GM23248 (cell line): ENCODE results near the gene POU5F1. TPM values are rescaled to one million over a fixed set of nuclear protein-coding genes. Genes with fewer than 3 reads are reported as not detected.
"Not testable (repeated sequence)": the region's sequence is repeated elsewhere in the genome, so short reads cannot be mapped to it uniquely, and the experiment has no call there.

Experiments used
- DNase-seq: peaks from one replicate; pipeline ENCODE4 v3.0.0-alpha.2; 2015
- H2AFZ ChIP-seq: fragments of 200-600 bp; sonication (generic); 2 replicates; pipeline ENCODE4 v1.6.1; 2016; ENCODE audit warnings: antibody characterized with exemption
- H3F3A ChIP-seq: fragments of 200-600 bp; sonication (generic); 2 replicates; pipeline ENCODE4 v1.6.1; 2016; ENCODE audit warnings: mild to moderate bottlenecking, antibody characterized with exemption, mixed run types; ENCODE audit not compliant: insufficient read depth
- H3K27ac ChIP-seq: fragments of 200-600 bp; sonication (generic); 2 replicates; pipeline ENCODE4 v1.5.1; 2016; ENCODE audit warnings: mild to moderate bottlenecking
- H3K27me3 ChIP-seq: fragments of 200-600 bp; sonication (generic); replicated peaks from 2 replicates; pipeline ENCODE4 v1.6.1; 2016; ENCODE audit warnings: mild to moderate bottlenecking; ENCODE audit not compliant: insufficient read depth
- H3K36me3 ChIP-seq: fragments of 200-600 bp; sonication (generic); 2 replicates; pipeline ENCODE4 v1.6.1; 2016; ENCODE audit warnings: low read depth, mild to moderate bottlenecking
- H3K4me1 ChIP-seq: fragments of 200-600 bp; sonication (generic); 2 replicates; pipeline ENCODE4 v1.6.1; 2016; ENCODE audit warnings: mild to moderate bottlenecking; ENCODE audit not compliant: insufficient read depth
- H3K4me2 ChIP-seq: fragments of 200-600 bp; sonication (generic); one replicate; pipeline ENCODE4 v1.6.1; 2016; ENCODE audit warnings: mild to moderate bottlenecking; ENCODE audit not compliant: unreplicated experiment
- H3K4me3 ChIP-seq: fragments of 200-600 bp; sonication (generic); 2 replicates; pipeline ENCODE4 v1.5.1; 2016; ENCODE audit warnings: mild to moderate bottlenecking
- H3K79me2 ChIP-seq: fragments of 200-600 bp; sonication (generic); 2 replicates; pipeline ENCODE4 v1.6.1; 2016; ENCODE audit warnings: mild to moderate bottlenecking; ENCODE audit not compliant: insufficient read depth
- H3K9ac ChIP-seq: fragments of 200-600 bp; sonication (generic); 2 replicates; pipeline ENCODE4 v1.6.1; 2016; ENCODE audit warnings: mild to moderate bottlenecking
- H3K9me2 ChIP-seq: fragments of 200-600 bp; sonication (generic); 2 replicates; pipeline ENCODE4 v1.6.1; 2016; ENCODE audit warnings: mixed run types, mild to moderate bottlenecking, moderate library complexity; ENCODE audit not compliant: insufficient read depth
- H3K9me3 ChIP-seq: fragments of 200-600 bp; sonication (generic); one replicate; pipeline ENCODE4 v1.6.1; 2017; ENCODE audit warnings: low read depth
- H4K20me1 ChIP-seq: fragments of 200-600 bp; sonication (generic); 2 replicates; pipeline ENCODE4 v1.6.0; 2016; ENCODE audit not compliant: insufficient read depth
- EZH2 ChIP-seq: fragments of 200-600 bp; sonication (generic); IDR thresholded peaks from 2 replicates; pipeline ENCODE4 v1.6.1; 2018; ENCODE audit warnings: antibody characterized with exemption, mild to moderate bottlenecking; ENCODE audit not compliant: insufficient read depth, poor library complexity, severe bottlenecking
- EZH2phosphoT487 ChIP-seq: fragments of 200-600 bp; sonication (generic); IDR thresholded peaks from 2 replicates; pipeline ENCODE4 v1.6.1; 2018; ENCODE audit warnings: antibody characterized with exemption, moderate library complexity, mild to moderate bottlenecking, low read depth; ENCODE audit not compliant: insufficient read depth
- WGBS, 2 experiments: methylation state at CpG; one replicate each; pipeline ENCODE4 v1.1.6; 2015 to 2017; ENCODE audit warnings: low lambda C conversion rate in 2 of 2, low coverage in 1 of 2; ENCODE audit errors: missing lambda C conversion rate in 2 of 2; 5-methylcytosine and 5-hydroxymethylcytosine counted together
- in situ Hi-C: fragments of 300-500 bp; cut with MboI; formaldehyde crosslinking; loops from 2 replicates; pipeline ENCODE4 v1.15.0; 2020
- polyA plus RNA-seq: library from polyadenylated mRNA; unstranded; fragments of >200 nt; fragmentation: Nextera tagmentation; extraction: Ambion mirVana; gene quantifications from 2 replicates; pipeline ENCODE4 v1.2.1, GENCODE V29; 2016
- total RNA-seq: library from RNA; depleted of rRNA; stranded (reverse); fragments of >200 nt; shearing (Covaris generic); gene quantifications from 2 replicates; pipeline ENCODE4 v1.2.3, GENCODE V29; 2014

POU5F1 gene
- total and polyA plus RNA-seq, 2 experiments from 2014 or later = 0.22 to 0.88 TPM

- peaks cover 3% of the 10 kb centered on the region; the same call in 1 of the 2 replicates for H3K4me1 ChIP-seq
- H3K9ac ChIP-seq = peak overlapping the region; percentile 87
- peak overlapping the region; percentile 85 for H3K4me2 ChIP-seq
- H2AFZ ChIP-seq = peak overlapping the region; percentile 90
- H3F3A ChIP-seq = peaks cover 6% of the 10 kb centered on the region; the same call in 1 of the 2 replicates
- peak overlapping the region; percentile 82 for H3K4me3 ChIP-seq
- in situ Hi-C loops = no loop called here
- H3K9me3 ChIP-seq = no peaks in the 10 kb centered on the region
- peak; percentile 91 for DNase-seq
- 0 to 2% methylated on average over 44 of the region's 45 CpGs for WGBS, 2 experiments
- H3K79me2 ChIP-seq = no peaks in the 10 kb centered on the region
- no peaks in the 10 kb centered on the region for H3K27me3 ChIP-seq
- H3K27ac ChIP-seq = peak overlapping the region; percentile 78
- no peaks in the 10 kb centered on the region for H4K20me1 ChIP-seq
- H3K9me2 ChIP-seq = no peaks in the 10 kb centered on the region
- no peaks in the 10 kb centered on the region for H3K36me3 ChIP-seq
- TF ChIP-seq EZH2phosphoT487 (no peak), EZH2 (no peak)
These were observed 27.2 kb upstream of the POU5F1 start for GRCh38 chr6:31197559-31198305.

DNA sequence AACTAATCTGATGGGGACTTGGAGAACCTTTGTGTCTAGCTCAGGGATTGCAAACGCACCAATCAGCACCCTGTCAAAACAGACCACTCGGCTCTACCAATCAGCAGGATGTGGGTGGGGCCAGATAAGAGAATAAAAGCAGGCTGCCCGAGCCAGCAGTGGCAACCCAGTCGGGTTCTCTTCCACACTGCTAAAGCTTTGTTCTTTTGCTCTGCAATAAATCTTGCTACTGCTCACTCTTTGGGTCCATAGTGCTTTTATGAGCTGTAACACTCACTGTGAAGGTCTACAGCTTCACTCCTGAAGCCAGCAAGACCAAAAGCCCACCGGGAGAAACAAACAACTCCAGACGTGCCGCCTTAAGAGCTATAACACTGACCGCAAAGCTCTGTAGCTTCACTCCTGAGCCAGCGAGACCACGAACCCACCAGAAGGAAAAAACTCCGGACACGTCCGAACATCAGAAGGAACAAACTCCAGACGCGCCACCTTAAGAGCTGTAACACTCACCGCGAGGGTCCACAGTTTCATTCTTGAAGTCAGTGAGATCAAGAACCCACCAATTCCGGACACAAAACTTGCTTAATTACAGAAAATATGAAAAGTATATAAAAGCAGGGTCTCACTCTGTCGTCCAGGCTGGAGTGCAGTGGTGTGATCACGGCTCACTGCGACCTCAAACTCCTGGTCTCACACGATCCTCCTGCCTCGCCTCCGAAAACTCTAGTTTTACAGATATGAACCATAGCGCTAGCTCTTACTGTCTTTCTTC is 26.0 kb upstream of the POU5F1 start:
- H3K4me1 ChIP-seq, H3K27me3 ChIP-seq, H3K9ac ChIP-seq, H3K4me2 ChIP-seq, H4K20me1 ChIP-seq, DNase-seq, H3K9me3 ChIP-seq, in situ Hi-C loops, H3K79me2 ChIP-seq, H3K27ac ChIP-seq, H3K36me3 ChIP-seq, H3F3A ChIP-seq, H3K9me2 ChIP-seq: not testable (repeated sequence)
- peak overlapping the region; percentile 90; the same call in 1 of the 2 replicates for H2AFZ ChIP-seq
- H3K4me3 ChIP-seq = 0 out of 2 replicates have a peak overlapping the region, but pooled peaks have one; percentile 82
- WGBS, 2 experiments = 78 to 84% methylated on average over 25 of the region's 25 CpGs

DNA sequence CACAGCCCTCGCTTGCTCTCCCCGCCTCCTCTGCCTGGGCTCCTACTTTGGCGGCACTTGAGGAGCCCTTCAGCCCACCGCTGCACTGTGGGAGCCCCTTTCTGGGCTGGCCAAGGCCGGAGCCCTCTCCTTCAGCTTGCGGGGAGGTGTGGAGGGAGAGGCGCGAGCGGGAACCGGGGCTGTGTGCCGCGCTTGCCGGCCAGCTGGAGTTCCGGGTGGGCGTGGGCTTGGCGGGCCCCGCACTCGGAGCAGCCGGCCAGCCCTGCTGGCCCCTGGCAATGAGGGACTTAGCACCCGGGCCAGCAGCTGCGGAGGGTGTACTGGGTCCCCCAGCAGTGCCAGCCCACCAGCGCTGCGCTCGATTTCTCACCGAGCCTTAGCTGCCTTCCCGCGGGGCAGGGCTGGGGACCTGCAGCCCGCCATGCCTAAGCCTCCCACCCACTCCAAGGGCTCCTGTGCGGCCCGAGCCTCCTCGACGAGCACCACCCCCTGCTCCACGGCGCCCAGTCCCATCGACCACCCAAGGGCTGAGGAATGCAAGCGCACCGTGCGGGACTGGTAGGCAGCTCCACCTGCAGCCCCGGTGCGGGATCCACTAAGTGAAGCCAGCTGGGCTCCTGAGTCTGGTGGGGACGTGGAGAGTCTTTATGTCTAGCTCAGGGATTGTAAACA is 25.0 kb upstream of the POU5F1 start:
- H3K4me2 ChIP-seq, H3K36me3 ChIP-seq, H3K27me3 ChIP-seq, H3F3A ChIP-seq, H3K9ac ChIP-seq, in situ Hi-C loops, H3K27ac ChIP-seq, H3K79me2 ChIP-seq, H3K4me3 ChIP-seq, H3K4me1 ChIP-seq, H3K9me3 ChIP-seq, H2AFZ ChIP-seq, H3K9me2 ChIP-seq, H4K20me1 ChIP-seq, DNase-seq: not testable (repeated sequence)
- WGBS, 2 experiments = 96 to 98% methylated on average over 19 to 38 of the region's 41 CpGs

- Histone ChIP-seq H4K20me1 (no peaks in the 10 kb centered on the region), H2AFZ (no peak overlapping the region), H3K4me1 (no peaks in the 10 kb centered on the region), H3K79me2 (no peaks in the 10 kb centered on the region), H3K9ac (no peak overlapping the region), H3K9me2 (no peaks in the 10 kb centered on the region), H3K4me2 (no peak overlapping the region), H3K4me3 (no peak overlapping the region), H3F3A (no peaks in the 10 kb centered on the region), H3K27me3 (no peaks in the 10 kb centered on the region), H3K27ac (no peak overlapping the region), H3K9me3 (no peaks in the 10 kb centered on the region), H3K36me3 (no peaks in the 10 kb centered on the region)
- WGBS, 2 experiments = 71 to 72% methylated on average over 5 to 6 of the region's 6 CpGs
- TF ChIP-seq EZH2 (no peak), EZH2phosphoT487 (no peak)
- in situ Hi-C loops = loop anchor here (5.0 kb wide), 1 partner anchor 57 kb away; the partner anchor contains the start of gene PSORS1C2
- DNase-seq = no peak
These were observed 23.8 kb upstream of the POU5F1 start for GRCh38 chr6:31194061-31194834.
